Measurements from ENCODE around the gene GPATCH2L.
A peak's percentile ranks its signal among the peaks of the same experiment; 100 is the strongest.

GPATCH2L gene

DNA sequence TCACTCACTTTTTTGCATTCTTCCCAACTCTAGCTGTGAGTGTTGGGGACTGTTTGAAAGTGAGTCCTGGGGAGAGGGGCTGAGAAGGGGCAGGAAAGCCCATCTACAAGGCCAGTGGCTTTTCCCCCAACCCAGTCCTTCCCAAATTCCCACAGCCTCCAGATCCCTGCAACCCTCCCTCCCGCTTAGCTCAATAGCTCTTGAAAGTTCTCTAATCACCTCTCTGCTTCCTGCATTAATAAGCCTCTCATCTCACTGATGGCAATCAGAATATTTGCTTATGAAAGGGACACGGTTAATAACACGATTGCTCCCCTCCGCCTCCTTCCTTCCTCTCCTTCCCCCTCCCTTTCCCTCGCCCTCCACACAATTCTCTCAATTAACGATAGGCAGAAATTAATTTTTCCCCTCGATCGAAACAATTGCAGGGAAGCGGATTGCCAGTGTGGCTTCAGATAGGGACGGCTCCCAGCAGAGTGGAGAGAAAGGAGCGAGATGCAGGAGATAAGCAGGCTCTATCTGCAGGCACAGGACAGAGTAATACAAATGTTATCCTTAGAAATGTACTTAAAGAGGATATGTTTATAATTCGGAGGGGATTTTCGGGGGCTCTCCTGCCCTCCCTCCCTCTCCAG, 15.1 kb upstream of the GPATCH2L start:
- DNase-seq, result no peak

DNA sequence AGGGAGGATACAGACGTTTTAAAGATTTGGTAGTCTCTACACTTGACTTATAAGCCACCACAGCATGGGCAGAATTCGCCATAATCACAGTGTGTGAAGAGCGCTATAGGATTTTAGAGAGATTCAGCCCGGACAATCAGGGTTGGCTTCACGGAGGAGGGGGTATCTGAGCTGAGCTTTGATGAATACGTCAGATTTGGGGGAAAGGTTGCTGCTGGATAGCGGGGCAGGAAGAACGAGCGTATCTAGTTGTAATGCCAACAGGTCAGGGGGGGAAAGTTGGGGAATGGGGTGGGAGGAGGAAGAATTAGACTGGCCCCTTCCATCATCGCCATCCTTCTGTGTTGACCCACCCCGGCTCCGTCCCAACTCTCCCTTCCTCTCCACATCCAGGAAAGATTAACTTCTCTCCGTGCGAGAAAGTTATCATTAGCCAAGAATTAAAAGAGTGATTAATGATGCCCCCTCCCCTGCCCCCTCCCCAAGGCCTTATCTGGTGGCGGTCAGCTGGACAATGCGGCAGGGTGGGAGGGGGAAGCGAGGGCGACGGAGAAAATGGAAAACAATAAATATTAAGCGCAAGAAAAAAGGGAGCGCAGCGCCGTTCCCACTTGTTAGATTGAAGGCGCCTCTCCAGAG, 13.5 kb upstream of the GPATCH2L start:
- DNase-seq, result no peak

GRCh38 chr14:76138758-76139723, 12.7 kb upstream of the GPATCH2L start:
- DNase-seq, result no peak

DNA sequence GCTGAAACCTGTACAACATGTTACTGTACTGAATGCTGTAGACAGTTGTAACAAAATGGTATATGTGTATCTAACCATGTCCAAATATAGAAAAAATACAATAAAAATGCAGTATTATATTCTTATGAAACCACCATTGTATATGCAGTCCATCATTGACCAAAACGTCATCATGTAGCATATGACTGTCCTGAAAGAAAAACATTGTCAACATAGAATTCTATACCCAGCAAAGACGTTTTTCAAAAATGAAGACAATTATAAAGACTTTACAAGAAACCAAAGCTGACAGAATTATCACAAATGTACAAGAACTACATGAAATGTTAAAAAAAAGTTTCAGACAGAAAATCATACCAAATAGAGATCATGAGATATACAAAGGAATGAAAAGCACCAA, 8.1 kb upstream of the GPATCH2L start:
- no peak for DNase-seq

DNA sequence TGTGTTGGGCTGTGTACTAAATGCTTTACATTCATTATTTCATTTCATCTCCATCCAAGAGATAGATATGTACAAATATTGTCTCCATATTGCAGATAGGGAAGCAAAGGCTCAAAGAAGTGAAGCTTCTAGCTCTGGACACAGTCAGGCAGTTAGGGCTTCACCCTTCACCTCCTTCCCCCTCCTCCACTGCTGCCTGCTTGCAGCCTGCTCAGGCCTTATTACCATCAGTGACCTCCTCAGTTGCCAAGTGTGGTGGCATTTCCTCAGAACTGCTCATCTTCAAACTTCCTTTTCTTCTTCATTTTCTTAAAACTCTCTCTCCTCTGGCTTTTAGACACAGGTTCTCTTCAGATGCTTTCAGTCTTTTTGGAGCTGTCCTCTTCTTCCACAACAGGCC, 4.7 kb upstream of the GPATCH2L start:
- no peak for DNase-seq

GRCh38 chr14:76149196-76149595, 2.5 kb upstream of the GPATCH2L start:
- no peak for DNase-seq

GRCh38 chr14:76152333-76152681, 585 bp downstream of the GPATCH2L start:
- peak; percentile 73 for DNase-seq

- DNase-seq, result no peak
These were observed 2.2 kb downstream of the GPATCH2L start for GRCh38 chr14:76153919-76154318.

DNA sequence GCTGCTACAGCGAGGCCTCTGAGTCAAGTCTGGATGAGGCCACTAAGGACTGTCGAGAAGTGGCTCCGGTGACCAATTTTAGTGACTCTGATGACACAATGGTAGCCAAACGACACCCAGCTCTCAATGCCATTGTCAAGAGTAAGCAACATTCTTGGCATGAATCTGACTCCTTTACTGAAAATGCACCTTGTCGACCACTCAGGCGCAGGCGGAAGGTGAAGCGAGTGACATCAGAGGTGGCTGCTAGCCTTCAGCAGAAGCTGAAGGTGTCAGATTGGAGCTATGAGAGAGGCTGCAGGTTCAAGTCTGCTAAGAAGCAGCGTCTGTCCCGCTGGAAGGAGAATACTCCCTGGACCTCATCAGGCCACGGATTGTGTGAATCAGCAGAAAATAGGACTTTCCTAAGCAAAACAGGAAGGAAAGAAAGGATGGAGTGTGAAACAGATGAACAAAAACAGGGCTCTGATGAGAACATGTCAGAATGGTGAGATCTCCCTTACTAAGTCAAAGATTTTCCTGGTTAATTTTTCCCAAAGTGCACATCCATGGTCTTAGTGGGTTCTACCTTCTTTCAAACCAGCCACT, 2.9 kb downstream of the GPATCH2L start:
- no peak for DNase-seq

DNA sequence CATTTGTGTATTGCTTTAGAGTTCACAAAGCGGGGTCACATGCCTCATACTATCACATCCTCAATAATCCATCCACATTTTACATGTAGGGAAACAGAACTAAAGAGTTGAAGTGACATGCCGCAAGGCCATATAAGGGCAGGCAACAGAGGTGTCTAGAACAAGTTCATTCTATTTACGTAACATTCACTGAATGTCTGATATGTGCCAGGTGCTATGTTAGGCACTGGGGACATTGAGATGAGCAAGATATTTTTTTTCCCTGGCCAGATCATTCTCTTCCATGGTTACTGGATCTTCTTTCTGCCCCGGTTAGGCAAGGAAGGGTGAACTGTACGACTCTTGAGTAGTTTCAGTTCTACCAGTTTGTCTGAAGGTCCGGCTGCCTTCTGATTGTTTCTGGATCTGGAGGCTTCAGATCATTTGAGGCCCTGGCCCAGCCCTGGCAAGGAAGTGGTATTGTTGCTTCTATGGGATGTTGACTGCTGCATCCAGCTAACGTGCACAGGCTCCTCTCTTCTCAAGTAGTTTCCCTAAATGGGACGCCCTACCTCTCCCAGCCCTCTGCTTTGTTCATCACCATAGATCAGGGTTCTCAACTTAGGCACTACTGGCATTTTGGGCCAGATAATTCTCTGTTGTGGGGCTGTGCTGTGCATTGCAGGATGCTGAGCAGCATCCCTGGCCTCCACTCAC, 12.1 kb downstream of the GPATCH2L start:
- no peak for DNase-seq

- DNase-seq, result no peak
These were observed 16.8 kb downstream of the GPATCH2L start for GRCh38 chr14:76168531-76168930.

DNA sequence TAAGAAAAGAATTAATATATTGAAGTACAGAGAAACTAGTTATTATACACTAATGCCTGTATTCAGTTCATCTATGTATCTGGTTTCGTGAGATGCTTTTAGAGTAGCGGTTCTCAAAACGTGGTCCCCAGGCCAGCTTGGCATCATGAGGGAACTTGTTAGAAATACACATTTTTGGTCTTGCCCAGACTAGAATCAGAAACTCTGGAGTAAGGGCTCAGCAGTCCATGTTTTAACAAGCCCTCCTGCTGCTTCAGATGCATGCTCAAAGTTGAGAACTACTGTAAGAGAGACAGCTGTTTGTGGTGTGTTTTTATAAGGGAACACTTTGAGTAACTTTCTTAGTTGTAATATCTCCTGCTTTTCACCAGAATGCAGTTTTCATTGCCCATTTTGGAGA, 18.1 kb downstream of the GPATCH2L start:
- DNase-seq, result no peak

GRCh38 chr14:76174982-76175381, 23.3 kb downstream of the GPATCH2L start:
- no peak for DNase-seq

DNA sequence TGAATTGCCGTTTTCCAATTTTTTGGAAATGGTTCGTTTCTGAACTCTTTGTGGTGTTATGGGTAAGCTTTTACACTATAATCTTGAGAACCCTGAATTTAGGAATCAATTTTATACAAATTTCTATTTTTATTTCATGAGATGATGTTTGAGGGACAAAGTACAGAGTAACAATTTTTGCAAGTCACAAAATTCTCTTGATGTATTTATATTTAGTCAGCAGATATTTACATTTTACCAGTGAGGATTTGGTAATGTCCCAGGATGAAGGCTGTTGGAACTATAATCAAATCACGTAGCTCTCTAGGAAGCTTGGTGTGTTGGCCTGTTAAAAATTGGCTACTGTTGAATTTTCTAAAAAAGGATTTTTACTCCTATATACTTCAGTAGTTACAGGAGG, 24.2 kb downstream of the GPATCH2L start:
- DNase-seq, result no peak

- DNase-seq, result peak; percentile 11
These were observed 29.8 kb downstream of the GPATCH2L start for GRCh38 chr14:76181546-76181945.

DNA sequence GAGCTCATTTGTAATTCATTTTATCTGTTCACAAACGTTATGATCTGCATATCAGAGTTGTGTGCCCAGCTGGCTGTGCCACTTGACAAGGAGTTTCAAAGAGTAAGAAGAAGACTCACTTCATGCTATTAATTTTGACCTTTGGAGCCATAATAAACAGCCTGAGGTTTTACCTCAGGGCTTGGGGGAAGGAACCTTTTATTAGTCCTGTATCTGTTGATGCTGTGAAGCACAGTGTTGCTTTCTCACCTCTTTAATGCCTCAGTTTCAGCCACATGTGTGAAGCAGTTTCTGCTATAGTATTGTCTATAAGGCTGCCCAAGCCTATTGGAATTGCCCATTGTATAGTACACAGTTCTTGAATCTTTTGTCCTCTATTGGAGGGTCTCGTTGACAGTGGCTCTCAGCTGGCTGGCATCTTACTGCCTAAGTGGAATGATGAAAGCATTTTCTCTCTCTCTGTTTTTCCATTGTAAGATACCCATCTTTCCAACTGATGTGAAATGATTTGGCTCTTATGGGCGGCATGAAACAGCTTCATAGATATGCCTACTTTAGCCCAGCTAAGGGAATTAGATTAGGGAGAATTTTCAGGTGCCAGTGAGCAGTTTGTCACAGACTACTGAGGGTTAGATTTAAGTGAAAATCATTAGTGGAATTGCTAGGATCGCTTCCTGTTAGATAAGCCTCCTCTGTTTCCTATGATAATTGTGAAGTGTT, 34.7 kb downstream of the GPATCH2L start:
- DNase-seq, result no peak

DNA sequence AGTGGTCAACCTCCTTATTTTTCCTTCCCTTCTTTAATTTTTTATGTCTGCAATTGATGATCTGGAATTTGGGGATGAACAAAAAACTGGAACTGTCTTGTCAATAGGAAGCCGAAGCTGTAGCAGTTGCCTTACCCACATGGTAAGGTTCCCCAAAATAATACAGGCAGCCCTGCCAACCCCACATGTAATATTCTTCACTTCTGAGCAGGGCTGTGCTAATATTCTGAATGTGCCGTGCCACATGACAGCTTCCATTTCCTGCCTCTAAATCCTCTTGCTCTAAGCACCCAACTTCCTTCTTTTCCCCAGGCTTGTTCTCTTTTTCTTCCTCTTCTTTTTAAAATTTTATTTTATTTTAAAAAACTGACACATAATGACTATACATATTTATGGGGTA, 39.6 kb downstream of the GPATCH2L start:
- DNase-seq, result no peak

DNA sequence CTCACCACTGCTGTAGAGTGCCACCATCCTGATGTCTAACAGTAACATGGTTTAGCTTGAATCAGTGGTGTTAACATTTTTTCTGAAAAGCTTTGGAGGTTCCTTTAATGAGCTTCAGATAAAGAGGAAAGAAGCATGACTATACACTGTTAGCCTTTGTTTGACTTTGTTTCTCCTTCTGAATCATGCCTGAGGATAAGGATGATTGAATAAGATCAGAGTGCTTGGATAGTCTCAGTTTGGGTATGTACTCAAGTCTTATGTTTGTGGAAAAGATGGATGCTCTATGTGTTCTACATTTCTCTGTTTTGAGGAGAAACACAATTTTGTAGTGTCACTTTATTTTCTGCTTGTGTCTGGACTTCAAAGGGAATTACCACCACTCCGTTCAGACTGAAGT, 42.0 kb downstream of the GPATCH2L start:
- no peak for DNase-seq

- DNase-seq, result no peak
These were observed 42.6 kb downstream of the GPATCH2L start for GRCh38 chr14:76194327-76194726.

DNA sequence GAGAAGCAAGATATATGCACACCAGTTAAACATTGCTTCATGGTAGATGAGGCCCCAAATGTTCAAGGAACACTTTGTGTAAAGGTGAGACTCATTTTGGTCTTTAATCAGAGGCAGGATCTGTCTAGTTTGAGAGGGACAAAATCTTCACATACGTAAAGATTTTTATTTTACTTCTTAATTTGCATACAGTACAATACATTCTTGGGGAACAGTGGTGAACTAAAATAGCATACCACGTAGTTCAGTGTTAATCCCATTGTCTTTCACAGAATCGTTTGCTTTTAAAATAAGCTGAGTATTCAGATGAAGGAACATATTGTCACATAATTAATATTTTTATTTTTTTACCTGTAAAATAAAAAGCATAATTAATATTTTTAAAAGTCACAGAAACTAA, 43.3 kb downstream of the GPATCH2L start:
- no peak for DNase-seq

DNA sequence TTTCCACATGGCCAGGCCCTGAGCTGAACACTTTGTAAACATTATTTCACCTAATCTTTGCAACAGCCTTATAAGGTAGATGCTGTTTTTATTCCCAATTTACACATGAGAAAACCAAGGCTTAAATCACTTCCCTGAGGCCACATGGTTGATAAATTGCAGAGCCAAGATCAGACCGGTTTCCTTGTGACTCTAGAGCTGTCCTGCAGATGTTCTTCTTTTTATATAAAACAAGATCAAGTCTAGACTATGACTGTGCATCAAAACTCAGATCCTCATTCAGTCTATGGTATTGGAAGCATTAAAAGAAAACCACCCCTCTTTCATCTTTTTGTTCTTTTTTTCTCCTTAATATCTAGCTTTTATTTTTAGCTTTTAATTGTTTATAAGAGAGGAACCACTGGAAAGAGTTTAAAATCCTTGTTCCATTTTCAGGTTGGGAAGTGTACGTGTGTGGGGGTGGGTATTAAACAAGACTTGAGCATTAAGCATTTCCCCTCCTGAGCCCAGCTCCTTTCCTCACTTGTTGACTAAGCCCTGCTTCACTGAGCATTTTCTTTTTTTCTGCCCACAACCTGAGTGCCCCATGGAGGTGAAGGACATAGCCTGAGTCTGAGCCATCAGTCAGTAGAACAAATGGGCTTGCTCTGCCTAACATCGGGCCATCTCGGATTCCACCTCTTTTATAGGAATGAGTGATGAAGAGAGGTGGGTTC, 45.4 kb downstream of the GPATCH2L start:
- no peak for DNase-seq

- DNase-seq, result no peak
These were observed 49.4 kb downstream of the GPATCH2L start for GRCh38 chr14:76201162-76201561.

Data from 8988T (cell line).